WTC11 (cell line): ENCODE measurements around the gene AP5M1. TPM values are rescaled to one million over a fixed set of nuclear protein-coding genes. Genes with fewer than 3 reads are reported as not detected.

Experiments
- ATAC-seq: fragments of 200-7000 bp; cut with Tn5 transposase; 2 replicates; pipeline ENCODE4 v1.10.0; 2021; ENCODE audit warnings: mild to moderate bottlenecking, moderate library complexity
- CTCF ChIA-PET: fragments of 300-600 bp; sonication (Branson Sonifier 250); formaldehyde crosslinking; loops from one replicate; lab custom pipeline; 2021; ENCODE audit warnings: antibody characterized with exemption; lab: Charles Lee
- POLR2A ChIA-PET: fragments of 350-600 bp; sonication (Branson Sonifier 250); formaldehyde crosslinking; loops from one replicate; lab custom pipeline; 2021; ENCODE audit warnings: antibody characterized with exemption; lab: Charles Lee
- DNase-seq: peaks from one replicate; pipeline ENCODE4 v3.0.0; 2021; ENCODE audit warnings: low spot score
- H3K27ac Mint-ChIP-seq: 2 replicates; pipeline ENCODE4 v1.8.0; 2021; ENCODE audit warnings: mixed read lengths
- H3K27me3 Mint-ChIP-seq: 2 replicates; pipeline ENCODE4 v1.8.0; 2021; ENCODE audit warnings: low read depth, mild to moderate bottlenecking, moderate library complexity, mixed read lengths
- H3K36me3 Mint-ChIP-seq: 2 replicates; pipeline ENCODE4 v1.8.0; 2021; ENCODE audit warnings: mixed read lengths
- H3K4me1 Mint-ChIP-seq: 2 replicates; pipeline ENCODE4 v1.8.0; 2022; ENCODE audit warnings: mixed read lengths
- H3K4me3 Mint-ChIP-seq: 2 replicates; pipeline ENCODE4 v1.8.0; 2021; ENCODE audit warnings: mild to moderate bottlenecking, moderate library complexity, mixed read lengths
- H3K9me3 Mint-ChIP-seq: 2 replicates; pipeline ENCODE4 v1.8.0; 2021; ENCODE audit warnings: mixed read lengths
- ATF1 ChIP-seq: sonication (generic); formaldehyde crosslinking; IDR thresholded peaks from 2 replicates; pipeline ENCODE4 v1.8.1; 2023; ENCODE audit warnings: mild to moderate bottlenecking, moderate library complexity, missing genetic modification reagents
- CBFB ChIP-seq: sonication (generic); formaldehyde crosslinking; IDR thresholded peaks from 2 replicates; pipeline ENCODE4 v1.8.1; 2022; ENCODE audit warnings: mild to moderate bottlenecking, low read depth, missing genetic modification reagents
- CREM ChIP-seq: sonication (generic); formaldehyde crosslinking; IDR thresholded peaks from 2 replicates; pipeline ENCODE4 v1.8.1; 2022; ENCODE audit warnings: mild to moderate bottlenecking, missing genetic modification reagents, moderate library complexity
- ELF4 ChIP-seq: sonication (generic); formaldehyde crosslinking; IDR thresholded peaks from 2 replicates; pipeline ENCODE4 v1.8.1; 2022; ENCODE audit warnings: low read depth, mild to moderate bottlenecking, moderate library complexity, missing genetic modification reagents
- EMX1 ChIP-seq: fragments of 250-450 bp; sonication (Bioruptor Pico); IDR thresholded peaks from 2 replicates; pipeline ENCODE4 v1.8.0; 2021; ENCODE audit warnings: mild to moderate bottlenecking
- FOXP1 ChIP-seq: sonication (generic); formaldehyde crosslinking; IDR thresholded peaks from 2 replicates; pipeline ENCODE4 v1.8.0; 2022; ENCODE audit warnings: missing genetic modification reagents, mild to moderate bottlenecking, moderate library complexity, borderline replicate concordance
- GTF2I ChIP-seq: fragments of 250-450 bp; sonication (Bioruptor Pico); conservative IDR thresholded peaks from 2 replicates; pipeline ENCODE4 v1.4.0; 2021; ENCODE audit warnings: mild to moderate bottlenecking
- NFATC4 ChIP-seq: fragments of 250-450 bp; sonication (Bioruptor Pico); IDR thresholded peaks from 2 replicates; pipeline ENCODE4 v1.9.0; 2021; ENCODE audit warnings: mild to moderate bottlenecking
- NFYB ChIP-seq: sonication (generic); formaldehyde crosslinking; conservative IDR thresholded peaks from 2 replicates; pipeline ENCODE4 v1.8.0; 2022; ENCODE audit warnings: low read depth, missing genetic modification reagents
- NR1H2 ChIP-seq: sonication (generic); formaldehyde crosslinking; IDR thresholded peaks from 2 replicates; pipeline ENCODE4 v1.9.0; 2021; ENCODE audit warnings: mild to moderate bottlenecking, moderate library complexity, missing genetic modification reagents
- NR3C1 ChIP-seq: sonication (generic); formaldehyde crosslinking; conservative IDR thresholded peaks from 2 replicates; pipeline ENCODE4 v1.8.1; 2023; ENCODE audit warnings: low read depth, mild to moderate bottlenecking, missing genetic modification reagents
- SMAD4 ChIP-seq: sonication (generic); formaldehyde crosslinking; IDR thresholded peaks from 2 replicates; pipeline ENCODE4 v1.8.0; 2022; ENCODE audit warnings: mild to moderate bottlenecking, missing genetic modification reagents
- SP1 ChIP-seq: sonication (generic); formaldehyde crosslinking; conservative IDR thresholded peaks from 2 replicates; pipeline ENCODE4 v1.8.1; 2022; ENCODE audit warnings: missing genetic modification reagents
- ZBTB21 ChIP-seq: sonication (generic); formaldehyde crosslinking; IDR thresholded peaks from 2 replicates; pipeline ENCODE4 v1.8.1; 2023; ENCODE audit warnings: mild to moderate bottlenecking, missing genetic modification reagents, borderline replicate concordance
- ZNF121 ChIP-seq: sonication (generic); formaldehyde crosslinking; IDR thresholded peaks from 2 replicates; pipeline ENCODE4 v1.8.0; 2023; ENCODE audit warnings: missing genetic modification reagents
- ZNF138 ChIP-seq: sonication (generic); formaldehyde crosslinking; conservative IDR thresholded peaks from 2 replicates; pipeline ENCODE4 v1.8.1; 2022; ENCODE audit warnings: mild to moderate bottlenecking, moderate library complexity, missing genetic modification reagents
- ZNF416 ChIP-seq: fragments of 250-450 bp; sonication (Bioruptor Pico); IDR thresholded peaks from 2 replicates; pipeline ENCODE4 v1.9.0; 2021; ENCODE audit warnings: mild to moderate bottlenecking, inconsistent platforms
- total RNA-seq: library from RNA; stranded (reverse); gene quantifications from 3 replicates; pipeline ENCODE4 v1.2.3, GENCODE V29; 2021
- TF ChIP-seq, protein P1 (sequence below): sonication (generic); formaldehyde crosslinking; IDR thresholded peaks from 2 replicates; pipeline ENCODE4 v1.8.1; 2023; ENCODE audit warnings: mild to moderate bottlenecking, missing genetic modification reagents, moderate library complexity
- TF ChIP-seq, protein P2 (sequence below): sonication (generic); formaldehyde crosslinking; IDR thresholded peaks from 2 replicates; pipeline ENCODE4 v1.8.1; 2022; ENCODE audit warnings: low read depth, mild to moderate bottlenecking, moderate library complexity, missing genetic modification reagents, borderline replicate concordance
- TF ChIP-seq, protein P3 (sequence below): sonication (generic); formaldehyde crosslinking; conservative IDR thresholded peaks from 2 replicates; pipeline ENCODE4 v1.8.1; 2023; ENCODE audit warnings: mild to moderate bottlenecking, low read depth, missing genetic modification reagents, moderate library complexity
- TF ChIP-seq, protein P4 (sequence below): sonication (generic); formaldehyde crosslinking; IDR thresholded peaks from 2 replicates; pipeline ENCODE4 v1.8.0; 2023; ENCODE audit warnings: mild to moderate bottlenecking, missing genetic modification reagents
- TF ChIP-seq, protein P5 (sequence below): fragments of 250-450 bp; sonication (Bioruptor Pico); IDR thresholded peaks from 2 replicates; pipeline ENCODE4 v1.9.0; 2021; ENCODE audit warnings: mild to moderate bottlenecking
- TF ChIP-seq, protein P6 (sequence below): sonication (generic); formaldehyde crosslinking; IDR thresholded peaks from 2 replicates; pipeline ENCODE4 v1.8.0; 2022; ENCODE audit warnings: missing genetic modification reagents
- TF ChIP-seq, protein P7 (sequence below): sonication (generic); formaldehyde crosslinking; IDR thresholded peaks from 2 replicates; pipeline ENCODE4 v1.8.0; 2022; ENCODE audit warnings: mild to moderate bottlenecking, missing genetic modification reagents

The AP5M1 gene
- total RNA-seq, 1 experiment from 2014 or later = 48.5 TPM

DNA sequence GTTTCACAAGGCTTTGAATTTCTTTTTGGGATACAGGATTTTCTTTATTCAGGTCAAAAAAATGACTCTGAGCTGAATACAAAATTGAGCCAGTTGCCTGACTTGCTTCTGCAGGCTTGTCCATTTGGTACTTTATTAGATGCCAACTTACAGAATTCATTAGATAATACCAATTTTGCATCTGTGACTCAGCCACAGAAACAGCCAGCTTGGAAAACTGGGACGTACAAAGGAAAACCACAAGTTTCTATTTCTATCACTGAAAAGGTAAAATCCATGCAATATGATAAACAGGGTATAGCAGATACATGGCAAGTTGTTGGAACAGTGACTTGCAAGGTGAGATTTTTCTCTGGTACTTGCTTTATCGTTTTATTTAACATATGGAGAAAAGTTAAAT is 5.8 kb downstream of the AP5M1 start:
- Mint-ChIP-seq H3K4me1 (peaks cover 18% of the 10 kb centered on the region), H3K36me3 (peaks cover 19% of the 10 kb centered on the region), H3K4me3 (no peak overlapping the region), H3K27ac (no peak overlapping the region), H3K27me3 (no peaks in the 10 kb centered on the region), H3K9me3 (no peaks in the 10 kb centered on the region)
- CTCF ChIA-PET = no interaction called here
- POLR2A ChIA-PET = no interaction called here
- ATAC-seq = no peak
- DNase-seq = no peak
- TF ChIP-seq ZNF138 (CRISPR knock-in tag) = no peak
- no peak for TF ChIP-seq ELF4 (CRISPR knock-in tag)
- TF ChIP-seq, protein P1, sequence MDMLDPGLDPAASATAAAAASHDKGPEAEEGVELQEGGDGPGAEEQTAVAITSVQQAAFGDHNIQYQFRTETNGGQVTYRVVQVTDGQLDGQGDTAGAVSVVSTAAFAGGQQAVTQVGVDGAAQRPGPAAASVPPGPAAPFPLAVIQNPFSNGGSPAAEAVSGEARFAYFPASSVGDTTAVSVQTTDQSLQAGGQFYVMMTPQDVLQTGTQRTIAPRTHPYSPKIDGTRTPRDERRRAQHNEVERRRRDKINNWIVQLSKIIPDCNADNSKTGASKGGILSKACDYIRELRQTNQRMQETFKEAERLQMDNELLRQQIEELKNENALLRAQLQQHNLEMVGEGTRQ (CRISPR knock-in tag) = no peak
- TF ChIP-seq ZNF121 = no peak
- no peak for TF ChIP-seq ATF1 (CRISPR knock-in tag)
- no peak for TF ChIP-seq NFATC4 (CRISPR knock-in tag)
- no peak for TF ChIP-seq SP1
- no peak for TF ChIP-seq CREM
- no peak for TF ChIP-seq SMAD4 (CRISPR knock-in tag)
- TF ChIP-seq NR3C1 (CRISPR knock-in tag) = no peak
- TF ChIP-seq FOXP1 = no peak
- TF ChIP-seq EMX1 = no peak
- TF ChIP-seq, protein P2, sequence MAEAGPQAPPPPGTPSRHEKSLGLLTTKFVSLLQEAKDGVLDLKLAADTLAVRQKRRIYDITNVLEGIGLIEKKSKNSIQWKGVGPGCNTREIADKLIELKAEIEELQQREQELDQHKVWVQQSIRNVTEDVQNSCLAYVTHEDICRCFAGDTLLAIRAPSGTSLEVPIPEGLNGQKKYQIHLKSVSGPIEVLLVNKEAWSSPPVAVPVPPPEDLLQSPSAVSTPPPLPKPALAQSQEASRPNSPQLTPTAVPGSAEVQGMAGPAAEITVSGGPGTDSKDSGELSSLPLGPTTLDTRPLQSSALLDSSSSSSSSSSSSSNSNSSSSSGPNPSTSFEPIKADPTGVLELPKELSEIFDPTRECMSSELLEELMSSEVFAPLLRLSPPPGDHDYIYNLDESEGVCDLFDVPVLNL (CRISPR knock-in tag) = no peak
- TF ChIP-seq CBFB = no peak
- TF ChIP-seq ZBTB21 (CRISPR knock-in tag) = no peak
- no peak for TF ChIP-seq ZNF416 (CRISPR knock-in tag)

DNA sequence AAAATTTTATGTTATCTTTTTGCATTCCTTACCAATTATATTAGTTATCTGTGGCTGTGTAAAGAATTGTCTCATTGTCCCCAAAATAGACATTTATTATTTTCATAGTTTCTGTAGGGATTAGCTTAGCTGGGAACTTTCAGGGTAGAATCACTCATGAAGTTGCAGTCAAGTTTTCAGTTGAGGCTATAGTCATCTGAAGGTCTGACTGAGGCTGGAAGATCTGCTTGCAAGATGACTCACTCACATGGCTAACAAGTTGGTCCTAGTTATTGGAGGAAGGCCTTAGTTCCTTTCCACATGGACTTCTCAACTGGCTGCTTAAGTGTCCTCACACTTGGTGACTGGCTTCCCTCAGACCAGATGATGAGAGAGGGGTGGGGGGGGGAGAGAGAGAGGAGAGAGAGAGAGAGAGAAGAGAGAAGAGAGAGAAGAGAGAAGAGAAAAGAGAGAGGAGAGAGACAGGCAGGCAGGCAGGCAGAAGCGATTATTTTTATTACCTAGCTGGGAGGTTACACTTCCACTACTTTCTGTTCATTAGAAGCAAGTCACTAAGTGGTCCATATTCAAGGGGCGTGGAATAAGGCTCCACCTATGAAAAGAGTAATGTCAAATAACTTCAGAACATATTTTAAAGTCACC is 6.4 kb downstream of the AP5M1 start:
- H3K36me3 Mint-ChIP-seq = peaks cover 20% of the 10 kb centered on the region
- ChIA-PET CTCF (no interaction called here), POLR2A (no interaction called here)
- no peak overlapping the region for H3K4me3 Mint-ChIP-seq
- H3K27me3 Mint-ChIP-seq = no peaks in the 10 kb centered on the region
- H3K4me1 Mint-ChIP-seq = peaks cover 16% of the 10 kb centered on the region
- ATAC-seq (no peak), DNase-seq (no peak)
- no peak overlapping the region for H3K27ac Mint-ChIP-seq
- H3K9me3 Mint-ChIP-seq = no peaks in the 10 kb centered on the region
- TF ChIP-seq NR1H2 (CRISPR knock-in tag) = no peak
- TF ChIP-seq, protein P3, sequence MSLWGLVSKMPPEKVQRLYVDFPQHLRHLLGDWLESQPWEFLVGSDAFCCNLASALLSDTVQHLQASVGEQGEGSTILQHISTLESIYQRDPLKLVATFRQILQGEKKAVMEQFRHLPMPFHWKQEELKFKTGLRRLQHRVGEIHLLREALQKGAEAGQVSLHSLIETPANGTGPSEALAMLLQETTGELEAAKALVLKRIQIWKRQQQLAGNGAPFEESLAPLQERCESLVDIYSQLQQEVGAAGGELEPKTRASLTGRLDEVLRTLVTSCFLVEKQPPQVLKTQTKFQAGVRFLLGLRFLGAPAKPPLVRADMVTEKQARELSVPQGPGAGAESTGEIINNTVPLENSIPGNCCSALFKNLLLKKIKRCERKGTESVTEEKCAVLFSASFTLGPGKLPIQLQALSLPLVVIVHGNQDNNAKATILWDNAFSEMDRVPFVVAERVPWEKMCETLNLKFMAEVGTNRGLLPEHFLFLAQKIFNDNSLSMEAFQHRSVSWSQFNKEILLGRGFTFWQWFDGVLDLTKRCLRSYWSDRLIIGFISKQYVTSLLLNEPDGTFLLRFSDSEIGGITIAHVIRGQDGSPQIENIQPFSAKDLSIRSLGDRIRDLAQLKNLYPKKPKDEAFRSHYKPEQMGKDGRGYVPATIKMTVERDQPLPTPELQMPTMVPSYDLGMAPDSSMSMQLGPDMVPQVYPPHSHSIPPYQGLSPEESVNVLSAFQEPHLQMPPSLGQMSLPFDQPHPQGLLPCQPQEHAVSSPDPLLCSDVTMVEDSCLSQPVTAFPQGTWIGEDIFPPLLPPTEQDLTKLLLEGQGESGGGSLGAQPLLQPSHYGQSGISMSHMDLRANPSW = no peak
- TF ChIP-seq GTF2I (CRISPR knock-in tag) = no peak
- TF ChIP-seq, protein P4, sequence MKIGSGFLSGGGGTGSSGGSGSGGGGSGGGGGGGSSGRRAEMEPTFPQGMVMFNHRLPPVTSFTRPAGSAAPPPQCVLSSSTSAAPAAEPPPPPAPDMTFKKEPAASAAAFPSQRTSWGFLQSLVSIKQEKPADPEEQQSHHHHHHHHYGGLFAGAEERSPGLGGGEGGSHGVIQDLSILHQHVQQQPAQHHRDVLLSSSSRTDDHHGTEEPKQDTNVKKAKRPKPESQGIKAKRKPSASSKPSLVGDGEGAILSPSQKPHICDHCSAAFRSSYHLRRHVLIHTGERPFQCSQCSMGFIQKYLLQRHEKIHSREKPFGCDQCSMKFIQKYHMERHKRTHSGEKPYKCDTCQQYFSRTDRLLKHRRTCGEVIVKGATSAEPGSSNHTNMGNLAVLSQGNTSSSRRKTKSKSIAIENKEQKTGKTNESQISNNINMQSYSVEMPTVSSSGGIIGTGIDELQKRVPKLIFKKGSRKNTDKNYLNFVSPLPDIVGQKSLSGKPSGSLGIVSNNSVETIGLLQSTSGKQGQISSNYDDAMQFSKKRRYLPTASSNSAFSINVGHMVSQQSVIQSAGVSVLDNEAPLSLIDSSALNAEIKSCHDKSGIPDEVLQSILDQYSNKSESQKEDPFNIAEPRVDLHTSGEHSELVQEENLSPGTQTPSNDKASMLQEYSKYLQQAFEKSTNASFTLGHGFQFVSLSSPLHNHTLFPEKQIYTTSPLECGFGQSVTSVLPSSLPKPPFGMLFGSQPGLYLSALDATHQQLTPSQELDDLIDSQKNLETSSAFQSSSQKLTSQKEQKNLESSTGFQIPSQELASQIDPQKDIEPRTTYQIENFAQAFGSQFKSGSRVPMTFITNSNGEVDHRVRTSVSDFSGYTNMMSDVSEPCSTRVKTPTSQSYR = no peak
- no peak for TF ChIP-seq NFYB (CRISPR knock-in tag)
- TF ChIP-seq, protein P5, sequence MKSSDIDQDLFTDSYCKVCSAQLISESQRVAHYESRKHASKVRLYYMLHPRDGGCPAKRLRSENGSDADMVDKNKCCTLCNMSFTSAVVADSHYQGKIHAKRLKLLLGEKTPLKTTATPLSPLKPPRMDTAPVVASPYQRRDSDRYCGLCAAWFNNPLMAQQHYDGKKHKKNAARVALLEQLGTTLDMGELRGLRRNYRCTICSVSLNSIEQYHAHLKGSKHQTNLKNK (CRISPR knock-in tag) = no peak
- TF ChIP-seq, protein P6, sequence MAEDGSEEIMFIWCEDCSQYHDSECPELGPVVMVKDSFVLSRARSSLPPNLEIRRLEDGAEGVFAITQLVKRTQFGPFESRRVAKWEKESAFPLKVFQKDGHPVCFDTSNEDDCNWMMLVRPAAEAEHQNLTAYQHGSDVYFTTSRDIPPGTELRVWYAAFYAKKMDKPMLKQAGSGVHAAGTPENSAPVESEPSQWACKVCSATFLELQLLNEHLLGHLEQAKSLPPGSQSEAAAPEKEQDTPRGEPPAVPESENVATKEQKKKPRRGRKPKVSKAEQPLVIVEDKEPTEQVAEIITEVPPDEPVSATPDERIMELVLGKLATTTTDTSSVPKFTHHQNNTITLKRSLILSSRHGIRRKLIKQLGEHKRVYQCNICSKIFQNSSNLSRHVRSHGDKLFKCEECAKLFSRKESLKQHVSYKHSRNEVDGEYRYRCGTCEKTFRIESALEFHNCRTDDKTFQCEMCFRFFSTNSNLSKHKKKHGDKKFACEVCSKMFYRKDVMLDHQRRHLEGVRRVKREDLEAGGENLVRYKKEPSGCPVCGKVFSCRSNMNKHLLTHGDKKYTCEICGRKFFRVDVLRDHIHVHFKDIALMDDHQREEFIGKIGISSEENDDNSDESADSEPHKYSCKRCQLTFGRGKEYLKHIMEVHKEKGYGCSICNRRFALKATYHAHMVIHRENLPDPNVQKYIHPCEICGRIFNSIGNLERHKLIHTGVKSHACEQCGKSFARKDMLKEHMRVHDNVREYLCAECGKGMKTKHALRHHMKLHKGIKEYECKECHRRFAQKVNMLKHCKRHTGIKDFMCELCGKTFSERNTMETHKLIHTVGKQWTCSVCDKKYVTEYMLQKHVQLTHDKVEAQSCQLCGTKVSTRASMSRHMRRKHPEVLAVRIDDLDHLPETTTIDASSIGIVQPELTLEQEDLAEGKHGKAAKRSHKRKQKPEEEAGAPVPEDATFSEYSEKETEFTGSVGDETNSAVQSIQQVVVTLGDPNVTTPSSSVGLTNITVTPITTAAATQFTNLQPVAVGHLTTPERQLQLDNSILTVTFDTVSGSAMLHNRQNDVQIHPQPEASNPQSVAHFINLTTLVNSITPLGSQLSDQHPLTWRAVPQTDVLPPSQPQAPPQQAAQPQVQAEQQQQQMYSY = no peak
- TF ChIP-seq, protein P7, sequence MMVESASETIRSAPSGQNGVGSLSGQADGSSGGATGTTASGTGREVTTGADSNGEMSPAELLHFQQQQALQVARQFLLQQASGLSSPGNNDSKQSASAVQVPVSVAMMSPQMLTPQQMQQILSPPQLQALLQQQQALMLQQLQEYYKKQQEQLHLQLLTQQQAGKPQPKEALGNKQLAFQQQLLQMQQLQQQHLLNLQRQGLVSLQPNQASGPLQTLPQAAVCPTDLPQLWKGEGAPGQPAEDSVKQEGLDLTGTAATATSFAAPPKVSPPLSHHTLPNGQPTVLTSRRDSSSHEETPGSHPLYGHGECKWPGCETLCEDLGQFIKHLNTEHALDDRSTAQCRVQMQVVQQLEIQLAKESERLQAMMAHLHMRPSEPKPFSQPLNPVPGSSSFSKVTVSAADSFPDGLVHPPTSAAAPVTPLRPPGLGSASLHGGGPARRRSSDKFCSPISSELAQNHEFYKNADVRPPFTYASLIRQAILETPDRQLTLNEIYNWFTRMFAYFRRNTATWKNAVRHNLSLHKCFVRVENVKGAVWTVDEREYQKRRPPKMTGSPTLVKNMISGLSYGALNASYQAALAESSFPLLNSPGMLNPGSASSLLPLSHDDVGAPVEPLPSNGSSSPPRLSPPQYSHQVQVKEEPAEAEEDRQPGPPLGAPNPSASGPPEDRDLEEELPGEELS = no peak
